Measurements from ENCODE around the gene OR5H2. TPM values are rescaled to one million over a fixed set of nuclear protein-coding genes. Genes with fewer than 3 reads are reported as not detected.

Gene OR5H2
- total RNA-seq, 1 donor from 2014 or later: not detected

DNA sequence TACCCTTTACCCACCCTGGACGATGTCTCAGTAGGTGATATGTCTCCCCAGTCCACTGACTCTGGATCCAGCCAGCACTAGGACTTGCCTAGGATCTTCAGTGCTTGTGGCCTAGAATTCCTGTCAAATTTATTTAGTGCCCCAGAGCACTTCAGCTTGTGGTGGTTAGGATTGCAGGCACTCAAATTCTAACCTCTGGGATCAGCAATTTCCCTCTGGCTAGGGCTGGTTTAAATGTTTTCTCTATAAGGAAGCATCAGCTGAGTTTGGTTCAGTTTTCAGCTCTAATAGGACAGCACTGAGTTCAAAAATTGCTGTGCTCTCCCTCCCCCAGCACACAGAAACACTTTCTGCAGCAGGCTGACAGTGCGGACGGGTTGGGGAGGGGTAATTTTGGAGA lies 10.2 kb upstream of the OR5H2 start:
- H3K9me3 Mint-ChIP-seq (ENCODE audit: unreplicated experiment): peaks cover 9% of the 10 kb centered on the region
- H3K27me3 Mint-ChIP-seq (ENCODE audit: unreplicated experiment): peaks cover 4% of the 10 kb centered on the region
- no peak for DNase-seq (ENCODE audit: extremely low spot score, unreplicated experiment)
- H3K4me3 Mint-ChIP-seq (ENCODE audit: unreplicated experiment): no peak overlapping the region
- H3K4me1 Mint-ChIP-seq (ENCODE audit: unreplicated experiment): no peaks in the 10 kb centered on the region
- H3K27ac Mint-ChIP-seq (ENCODE audit: unreplicated experiment): no peak overlapping the region
- TF ChIP-seq, protein P1, sequence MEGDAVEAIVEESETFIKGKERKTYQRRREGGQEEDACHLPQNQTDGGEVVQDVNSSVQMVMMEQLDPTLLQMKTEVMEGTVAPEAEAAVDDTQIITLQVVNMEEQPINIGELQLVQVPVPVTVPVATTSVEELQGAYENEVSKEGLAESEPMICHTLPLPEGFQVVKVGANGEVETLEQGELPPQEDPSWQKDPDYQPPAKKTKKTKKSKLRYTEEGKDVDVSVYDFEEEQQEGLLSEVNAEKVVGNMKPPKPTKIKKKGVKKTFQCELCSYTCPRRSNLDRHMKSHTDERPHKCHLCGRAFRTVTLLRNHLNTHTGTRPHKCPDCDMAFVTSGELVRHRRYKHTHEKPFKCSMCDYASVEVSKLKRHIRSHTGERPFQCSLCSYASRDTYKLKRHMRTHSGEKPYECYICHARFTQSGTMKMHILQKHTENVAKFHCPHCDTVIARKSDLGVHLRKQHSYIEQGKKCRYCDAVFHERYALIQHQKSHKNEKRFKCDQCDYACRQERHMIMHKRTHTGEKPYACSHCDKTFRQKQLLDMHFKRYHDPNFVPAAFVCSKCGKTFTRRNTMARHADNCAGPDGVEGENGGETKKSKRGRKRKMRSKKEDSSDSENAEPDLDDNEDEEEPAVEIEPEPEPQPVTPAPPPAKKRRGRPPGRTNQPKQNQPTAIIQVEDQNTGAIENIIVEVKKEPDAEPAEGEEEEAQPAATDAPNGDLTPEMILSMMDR (IDR thresholded peaks at IDR 0.05): no peak
- H3K36me3 Mint-ChIP-seq (ENCODE audit: unreplicated experiment): no peaks in the 10 kb centered on the region

DNA sequence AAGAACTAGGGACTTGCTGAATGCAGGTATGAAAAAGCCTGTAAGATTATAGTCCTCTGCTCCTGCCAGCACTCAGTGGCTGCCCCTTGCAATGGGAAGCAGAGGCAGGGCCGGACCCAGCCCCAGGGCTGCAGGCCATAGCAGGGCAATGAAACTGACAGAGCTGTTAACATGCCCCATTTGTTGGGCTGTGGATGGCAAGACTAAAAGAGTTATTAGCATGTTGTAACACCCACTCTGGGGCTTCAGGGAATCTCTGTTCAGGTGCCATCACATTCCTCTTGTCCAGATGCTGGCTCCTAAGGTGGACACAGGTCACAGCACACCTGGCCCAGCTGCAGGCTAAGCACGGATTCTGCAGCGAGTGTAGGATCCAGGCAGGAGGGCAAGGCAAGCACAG lies 7.4 kb upstream of the OR5H2 start:
- no peak for DNase-seq (ENCODE audit: extremely low spot score, unreplicated experiment)
- Mint-ChIP-seq H3K27me3 (ENCODE audit: unreplicated experiment) (peaks cover 2% of the 10 kb centered on the region), H3K36me3 (ENCODE audit: unreplicated experiment) (no peaks in the 10 kb centered on the region), H3K4me3 (ENCODE audit: unreplicated experiment) (no peak overlapping the region), H3K4me1 (ENCODE audit: unreplicated experiment) (no peaks in the 10 kb centered on the region), H3K27ac (ENCODE audit: unreplicated experiment) (no peak overlapping the region), H3K9me3 (ENCODE audit: unreplicated experiment) (peaks cover 8% of the 10 kb centered on the region)
- TF ChIP-seq, protein P1 (IDR thresholded peaks at IDR 0.05): no peak

DNA sequence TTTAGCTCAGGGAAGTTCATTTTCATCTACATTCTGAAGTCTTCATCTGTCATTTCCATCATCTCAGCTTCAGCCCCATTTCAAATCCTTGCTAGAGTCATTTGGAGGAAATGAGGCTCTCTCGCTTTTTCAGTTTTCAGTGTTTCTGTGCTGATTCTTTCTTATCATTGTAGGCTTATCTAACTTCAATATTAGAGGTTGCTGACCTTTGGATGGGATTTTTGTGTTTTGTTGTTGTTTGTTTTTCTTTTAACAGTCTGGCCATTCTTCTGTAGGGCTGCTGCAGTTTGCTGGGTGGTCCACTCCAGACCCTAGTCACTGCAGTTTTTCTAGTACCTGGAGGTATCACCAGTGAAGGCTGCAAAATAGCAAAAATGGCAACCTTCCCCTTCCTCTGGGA lies 8.6 kb downstream of the OR5H2 start:
- TF ChIP-seq, protein P1 (IDR thresholded peaks at IDR 0.05): no peak
- H3K4me3 Mint-ChIP-seq (ENCODE audit: unreplicated experiment): no peak overlapping the region

DNA sequence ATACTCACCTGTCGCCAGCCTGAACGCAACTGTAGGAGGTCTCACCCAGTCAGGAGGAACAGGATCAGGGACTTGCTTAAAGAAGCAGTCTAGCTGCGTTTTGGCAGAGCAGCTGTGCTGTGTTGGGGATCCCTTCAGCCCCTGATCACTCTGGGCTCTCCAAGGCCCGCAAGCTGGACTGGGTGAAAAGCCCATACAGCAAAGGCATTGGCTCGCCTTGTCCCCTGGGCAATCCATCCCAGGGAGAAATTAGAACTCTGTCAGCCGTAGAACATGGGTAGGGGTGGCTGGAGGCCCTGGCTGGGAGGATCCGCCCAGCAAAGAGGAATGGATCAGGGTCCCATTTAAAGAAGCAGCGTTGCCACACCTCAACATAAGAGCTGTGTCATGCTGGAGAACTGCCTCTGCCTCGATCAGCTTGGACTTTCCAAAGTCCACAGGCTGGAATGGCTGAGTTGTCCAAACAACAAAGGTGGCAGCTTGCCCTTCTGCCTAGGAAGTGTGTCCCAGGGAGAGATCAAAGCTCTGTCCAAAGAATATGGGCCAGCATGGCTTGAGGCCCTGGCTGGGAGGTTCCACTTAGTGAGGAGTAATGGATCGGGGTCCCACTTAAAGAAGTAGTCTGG lies 9.1 kb downstream of the OR5H2 start:
- H3K27ac Mint-ChIP-seq (ENCODE audit: unreplicated experiment): no peak overlapping the region
- no peak for DNase-seq (ENCODE audit: extremely low spot score, unreplicated experiment)
- no peak overlapping the region for H3K4me3 Mint-ChIP-seq (ENCODE audit: unreplicated experiment)
- H3K36me3 Mint-ChIP-seq (ENCODE audit: unreplicated experiment): no peaks in the 10 kb centered on the region
- TF ChIP-seq, protein P1 (IDR thresholded peaks at IDR 0.05): no peak
- H3K4me1 Mint-ChIP-seq (ENCODE audit: unreplicated experiment): no peaks in the 10 kb centered on the region
- no peaks in the 10 kb centered on the region for H3K27me3 Mint-ChIP-seq (ENCODE audit: unreplicated experiment)
- H3K9me3 Mint-ChIP-seq (ENCODE audit: unreplicated experiment): no peaks in the 10 kb centered on the region

More for the DNA sequence above, 8.6 kb downstream of the OR5H2 start:
- no peak for DNase-seq (ENCODE audit: extremely low spot score, unreplicated experiment)
- H3K9me3 Mint-ChIP-seq (ENCODE audit: unreplicated experiment): no peaks in the 10 kb centered on the region
- no peaks in the 10 kb centered on the region for H3K27me3 Mint-ChIP-seq (ENCODE audit: unreplicated experiment)
- H3K36me3 Mint-ChIP-seq (ENCODE audit: unreplicated experiment): no peaks in the 10 kb centered on the region
- no peaks in the 10 kb centered on the region for H3K4me1 Mint-ChIP-seq (ENCODE audit: unreplicated experiment)
- H3K27ac Mint-ChIP-seq (ENCODE audit: unreplicated experiment): no peak overlapping the region

DNA sequence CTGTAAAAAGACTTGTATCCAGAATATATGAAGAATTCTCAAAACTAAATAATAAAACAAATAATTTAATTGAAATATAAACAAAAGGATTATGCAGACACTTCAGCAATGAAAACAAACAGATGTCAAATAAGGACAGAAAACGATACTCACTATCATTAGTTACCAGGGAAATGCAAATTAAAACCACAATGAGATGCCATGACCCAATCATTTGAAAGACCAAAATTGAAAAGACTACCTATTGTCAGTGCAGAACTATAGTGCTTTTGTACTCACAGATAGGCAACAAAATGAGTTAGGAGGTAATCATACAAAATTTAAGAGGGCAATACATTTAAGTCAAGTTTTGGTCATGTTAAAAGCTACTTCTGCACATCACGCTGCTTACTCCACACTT lies 39.8 kb downstream of the OR5H2 start:
- Mint-ChIP-seq H3K27me3 (ENCODE audit: unreplicated experiment) (peaks cover 15% of the 10 kb centered on the region), H3K4me1 (ENCODE audit: unreplicated experiment) (peaks cover 3% of the 10 kb centered on the region), H3K27ac (ENCODE audit: unreplicated experiment) (no peak overlapping the region), H3K9me3 (ENCODE audit: unreplicated experiment) (no peaks in the 10 kb centered on the region), H3K36me3 (ENCODE audit: unreplicated experiment) (no peaks in the 10 kb centered on the region), H3K4me3 (ENCODE audit: unreplicated experiment) (no peak overlapping the region)
- TF ChIP-seq, protein P1 (IDR thresholded peaks at IDR 0.05): no peak
- DNase-seq (ENCODE audit: extremely low spot score, unreplicated experiment): no peak

Data from osteocyte (in vitro differentiated cells).